ENCODE measurements around the gene EFCAB6. TPM values are rescaled to one million over a fixed set of nuclear protein-coding genes. Genes with fewer than 3 reads are reported as not detected.

Gene EFCAB6
- total RNA-seq, 1 donor from 2014 or later = 0.23 TPM

DNA sequence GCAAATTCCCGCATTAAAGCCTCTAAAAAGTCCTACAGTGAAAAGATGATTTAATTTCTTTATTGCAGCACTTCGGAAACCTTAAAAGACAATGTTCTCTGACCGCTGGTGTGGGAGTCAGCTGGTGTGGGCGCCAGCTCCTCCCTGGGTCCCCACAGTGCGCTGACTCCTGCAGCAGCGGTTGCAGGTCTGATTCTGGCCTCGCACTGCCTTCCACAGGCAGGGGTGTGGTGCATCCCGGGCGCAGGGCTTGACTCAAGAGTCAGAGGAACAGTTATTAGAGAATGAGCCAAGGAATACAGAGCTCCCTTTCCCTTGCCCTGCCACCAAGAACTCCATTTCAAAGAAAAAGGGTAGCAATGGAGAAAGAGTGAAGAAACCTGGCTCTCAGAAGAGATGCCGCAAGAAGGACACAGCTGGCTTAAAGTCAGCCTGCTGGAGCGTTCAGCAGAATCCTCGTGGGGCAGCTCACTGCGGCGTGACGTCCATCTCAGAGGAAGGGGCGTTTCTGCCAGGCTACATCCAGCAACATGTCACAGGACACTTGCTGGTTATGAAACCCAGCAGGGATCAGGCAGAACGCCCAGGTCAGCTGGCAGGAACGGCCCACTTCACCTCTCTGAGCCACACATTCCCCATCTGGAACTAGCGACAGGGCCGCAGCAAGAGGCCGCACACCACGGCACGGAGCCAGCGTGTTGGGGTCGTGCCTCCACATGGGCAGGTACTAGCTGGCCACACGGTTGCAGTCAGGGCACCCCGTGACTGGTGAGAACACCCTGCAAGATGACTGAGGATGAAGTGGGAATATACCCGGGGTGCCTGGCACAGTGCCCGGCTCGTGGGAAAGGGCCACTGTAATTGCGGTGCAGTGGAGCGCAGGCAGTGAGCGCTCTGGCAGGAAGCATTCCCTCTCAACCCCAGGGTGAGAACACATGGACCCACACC is 18.1 kb upstream of the EFCAB6 start:
- Mint-ChIP-seq H3K27ac (no peak overlapping the region), H3K4me1 (no peaks in the 10 kb centered on the region), H3K27me3 (peaks cover 1% of the 10 kb centered on the region), H3K9me3 (no peaks in the 10 kb centered on the region), H3K4me3 (no peak overlapping the region), H3K36me3 (ENCODE audit: low read depth) (no peaks in the 10 kb centered on the region)
- DNase-seq = no peak
- intact Hi-C loops (cut with micrococcal nuclease) = no loop called here

- DNase-seq = no peak
- Mint-ChIP-seq H3K36me3 (ENCODE audit: low read depth) (no peaks in the 10 kb centered on the region), H3K27ac (no peak overlapping the region), H3K4me1 (no peaks in the 10 kb centered on the region), H3K4me3 (no peak overlapping the region), H3K27me3 (no peaks in the 10 kb centered on the region), H3K9me3 (no peaks in the 10 kb centered on the region)
- intact Hi-C loops (cut with micrococcal nuclease) = no loop called here
These were observed 17.1 kb upstream of the EFCAB6 start for GRCh38 chr22:43828998-43829782.

GRCh38 chr22:43828725-43828997 is 16.6 kb upstream of the EFCAB6 start:
- intact Hi-C loops (cut with micrococcal nuclease) = no loop called here
- Mint-ChIP-seq H3K27me3 (no peaks in the 10 kb centered on the region), H3K36me3 (ENCODE audit: low read depth) (no peaks in the 10 kb centered on the region), H3K4me3 (no peak overlapping the region), H3K4me1 (no peaks in the 10 kb centered on the region), H3K27ac (no peak overlapping the region), H3K9me3 (no peaks in the 10 kb centered on the region)
- DNase-seq = no peak

DNA sequence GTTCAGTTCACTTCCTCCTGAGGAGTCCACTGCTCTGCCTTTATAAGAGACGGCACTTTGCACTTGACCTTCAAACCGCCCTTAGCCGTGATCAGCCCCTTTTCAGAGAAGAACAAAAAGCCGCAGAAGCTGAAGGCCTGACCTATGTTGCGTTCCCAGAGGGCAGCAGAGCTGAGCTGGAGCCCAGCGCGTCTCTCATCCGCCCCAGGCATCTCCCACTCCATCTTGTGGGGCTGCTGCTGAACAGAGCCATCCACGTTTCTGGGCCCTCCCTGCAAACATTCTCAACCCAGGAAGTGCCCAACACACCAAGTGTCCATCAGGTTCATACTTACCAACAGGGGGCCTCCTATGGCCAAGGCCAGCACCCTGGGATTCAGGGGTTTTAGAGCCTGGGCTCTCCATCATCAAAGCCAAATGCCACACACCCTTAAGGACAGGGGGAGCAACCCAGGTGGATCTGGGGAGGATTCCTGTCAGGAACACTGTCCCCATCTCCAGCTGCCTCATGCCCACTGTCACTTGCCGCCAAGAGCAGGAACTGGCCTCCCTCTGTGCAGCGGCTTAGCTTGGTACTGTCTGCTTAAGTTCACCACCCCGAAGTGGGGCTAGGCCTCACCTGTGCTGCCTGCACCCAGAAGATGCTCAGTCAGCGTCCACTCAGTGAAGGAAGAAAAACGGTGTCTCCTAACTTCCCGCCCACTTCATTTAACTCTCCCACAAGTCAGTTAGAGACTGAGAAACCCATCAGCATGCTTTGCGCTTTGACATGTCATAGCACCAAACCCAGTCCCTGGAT is 16.0 kb upstream of the EFCAB6 start:
- no peak for DNase-seq
- intact Hi-C loops (cut with micrococcal nuclease) = no loop called here
- H3K4me3 Mint-ChIP-seq = no peak overlapping the region
- no peaks in the 10 kb centered on the region for H3K4me1 Mint-ChIP-seq
- H3K9me3 Mint-ChIP-seq = no peaks in the 10 kb centered on the region
- H3K36me3 Mint-ChIP-seq (ENCODE audit: low read depth) = no peaks in the 10 kb centered on the region
- no peak overlapping the region for H3K27ac Mint-ChIP-seq
- no peaks in the 10 kb centered on the region for H3K27me3 Mint-ChIP-seq

GRCh38 chr22:43827003-43827735 is 15.1 kb upstream of the EFCAB6 start:
- no peak for DNase-seq
- intact Hi-C loops (cut with micrococcal nuclease) = no loop called here
- Mint-ChIP-seq H3K4me3 (no peak overlapping the region), H3K36me3 (ENCODE audit: low read depth) (no peaks in the 10 kb centered on the region), H3K4me1 (no peaks in the 10 kb centered on the region), H3K27me3 (no peaks in the 10 kb centered on the region), H3K9me3 (no peaks in the 10 kb centered on the region), H3K27ac (no peak overlapping the region)

- Mint-ChIP-seq H3K27me3 (no peaks in the 10 kb centered on the region), H3K36me3 (ENCODE audit: low read depth) (no peaks in the 10 kb centered on the region), H3K4me1 (no peaks in the 10 kb centered on the region), H3K27ac (no peak overlapping the region), H3K4me3 (no peak overlapping the region), H3K9me3 (no peaks in the 10 kb centered on the region)
- intact Hi-C loops (cut with micrococcal nuclease) = no loop called here
- DNase-seq = no peak
These were observed 14.3 kb upstream of the EFCAB6 start for GRCh38 chr22:43826142-43827002.

DNA sequence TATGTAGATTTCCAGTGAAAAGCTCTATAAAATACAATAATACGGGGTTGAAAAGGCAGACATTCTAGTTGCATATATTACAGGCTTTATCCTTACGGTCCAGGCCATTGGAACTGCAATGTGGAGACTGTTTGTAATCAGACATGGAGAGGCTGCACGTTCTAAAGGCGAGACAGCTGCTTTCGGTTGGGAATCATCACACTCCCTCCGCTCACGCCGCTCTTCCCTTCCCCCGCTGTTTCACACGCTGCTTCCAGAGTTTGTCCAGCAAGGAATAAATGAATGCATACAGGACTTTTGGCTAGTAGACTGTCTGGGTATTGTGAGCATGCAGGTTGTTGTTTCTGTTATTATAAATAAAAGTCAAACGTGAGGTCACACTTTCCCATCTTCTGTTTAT is 13.5 kb upstream of the EFCAB6 start:
- Mint-ChIP-seq H3K27ac (no peak overlapping the region), H3K36me3 (ENCODE audit: low read depth) (no peaks in the 10 kb centered on the region), H3K4me3 (no peak overlapping the region), H3K27me3 (no peaks in the 10 kb centered on the region), H3K4me1 (no peaks in the 10 kb centered on the region), H3K9me3 (no peaks in the 10 kb centered on the region)
- intact Hi-C loops (cut with micrococcal nuclease) = no loop called here
- no peak for DNase-seq

GRCh38 chr22:43824724-43825420 is 12.8 kb upstream of the EFCAB6 start:
- Mint-ChIP-seq H3K4me1 (no peaks in the 10 kb centered on the region), H3K36me3 (ENCODE audit: low read depth) (no peaks in the 10 kb centered on the region), H3K9me3 (no peaks in the 10 kb centered on the region), H3K27ac (no peak overlapping the region), H3K27me3 (no peaks in the 10 kb centered on the region), H3K4me3 (no peak overlapping the region)
- DNase-seq = no peak
- intact Hi-C loops (cut with micrococcal nuclease) = no loop called here

DNA sequence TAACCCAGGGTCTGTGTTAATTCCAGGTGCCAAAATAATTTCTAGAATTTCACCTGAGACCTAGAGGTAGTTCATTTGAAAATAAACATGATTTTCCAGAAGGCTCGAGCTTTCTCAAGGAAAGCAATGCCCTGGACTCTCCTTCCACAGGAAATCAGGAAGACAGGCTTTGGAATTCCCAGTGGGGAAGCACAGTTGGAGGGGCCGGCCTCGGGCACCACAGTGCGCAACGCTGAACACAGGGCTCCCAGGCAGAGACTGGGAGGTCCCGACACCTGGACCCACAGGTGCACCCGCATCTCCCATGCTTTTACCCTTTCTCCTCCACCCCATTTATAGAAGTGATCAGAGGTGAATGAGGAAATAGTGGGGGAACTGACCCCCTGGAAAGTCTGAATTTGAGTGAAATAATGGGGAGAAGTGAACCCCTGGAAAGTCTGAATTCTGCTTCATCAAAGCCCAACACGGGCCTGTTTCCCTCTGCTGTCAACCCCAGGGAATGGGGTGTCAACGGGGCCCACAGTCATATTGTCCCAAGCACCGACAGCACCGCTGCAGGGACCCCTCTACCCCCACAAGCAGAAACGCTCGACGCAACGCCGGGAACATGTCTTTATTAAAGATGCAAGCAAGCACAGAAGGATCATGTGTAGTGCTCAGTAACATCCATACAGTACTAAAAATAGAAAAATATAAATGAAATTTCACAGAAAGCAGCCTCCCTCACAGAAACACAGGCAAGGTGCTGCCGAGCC is 12.0 kb upstream of the EFCAB6 start:
- H3K27me3 Mint-ChIP-seq = no peaks in the 10 kb centered on the region

DNA sequence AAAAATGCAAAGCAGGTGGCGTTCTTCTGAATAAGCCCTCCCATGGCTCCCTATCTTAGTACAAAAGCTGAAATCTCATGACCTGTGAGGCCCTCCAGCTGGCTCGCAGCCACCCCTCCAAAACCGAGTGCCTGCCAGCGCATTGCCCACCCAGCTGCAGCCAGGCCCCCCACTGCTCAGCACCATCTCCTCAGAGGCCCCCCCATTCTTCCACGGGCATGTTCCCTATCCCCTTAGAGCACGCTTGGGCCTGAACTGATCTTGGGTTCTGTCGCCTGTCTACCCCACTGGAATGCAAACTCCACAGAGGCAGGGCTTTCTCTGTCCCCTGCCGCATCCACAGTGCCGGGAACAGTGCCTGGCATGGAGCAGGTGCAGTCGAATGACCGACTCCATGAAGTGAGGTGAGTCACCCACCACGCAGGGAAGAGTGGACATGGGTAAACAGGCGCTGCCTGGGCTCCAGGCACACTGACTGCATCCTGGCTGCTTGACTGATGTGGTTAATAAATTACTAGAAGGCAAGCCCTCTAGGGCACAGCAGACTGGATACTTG is 11.3 kb upstream of the EFCAB6 start:
- H3K27ac Mint-ChIP-seq = no peak overlapping the region
- DNase-seq = no peak
- no peak overlapping the region for H3K4me3 Mint-ChIP-seq
- no peaks in the 10 kb centered on the region for H3K9me3 Mint-ChIP-seq
- H3K36me3 Mint-ChIP-seq (ENCODE audit: low read depth) = no peaks in the 10 kb centered on the region
- intact Hi-C loops (cut with micrococcal nuclease) = no loop called here
- no peaks in the 10 kb centered on the region for H3K4me1 Mint-ChIP-seq
- no peaks in the 10 kb centered on the region for H3K27me3 Mint-ChIP-seq

More for the DNA sequence above, 12.0 kb upstream of the EFCAB6 start:
- Mint-ChIP-seq H3K27ac (no peak overlapping the region), H3K36me3 (ENCODE audit: low read depth) (no peaks in the 10 kb centered on the region), H3K4me1 (no peaks in the 10 kb centered on the region), H3K9me3 (no peaks in the 10 kb centered on the region), H3K4me3 (no peak overlapping the region)
- intact Hi-C loops (cut with micrococcal nuclease) = no loop called here
- DNase-seq = no peak

GRCh38 chr22:43821606-43822425 is 9.7 kb upstream of the EFCAB6 start:
- H3K27me3 Mint-ChIP-seq = no peaks in the 10 kb centered on the region
- no peak overlapping the region for H3K27ac Mint-ChIP-seq

More at GRCh38 chr22:43821606-43822425, 9.7 kb upstream of the EFCAB6 start:
- Mint-ChIP-seq H3K9me3 (no peaks in the 10 kb centered on the region), H3K4me3 (no peak overlapping the region), H3K36me3 (ENCODE audit: low read depth) (no peaks in the 10 kb centered on the region), H3K4me1 (no peaks in the 10 kb centered on the region)
- no peak for DNase-seq
- intact Hi-C loops (cut with micrococcal nuclease) = no loop called here
